NK-92 (cell line): ENCODE data around the gene COL23A1.
A peak's percentile ranks its signal among the peaks of the same experiment; 100 is the strongest.
"Not testable (repeated sequence)": the region's sequence is repeated elsewhere in the genome, so short reads cannot be mapped to it uniquely, and the experiment has no call there.

Source experiments
- DNase-seq: peaks from one replicate; lab custom pipeline; 2025; ENCODE audit not compliant: unreplicated experiment; lab: John Stamatoyannopoulos, UW

COL23A1 gene

GRCh38 chr5:178204182-178204934 lies 385.8 kb downstream of the COL23A1 start, which contains the start of gene HNRNPAB:
Gene HNRNPAB (plus strand): TSS chr5:178204533. CDS start chr5:178204838, 305 bp downstream.
- DNase-seq = peak; percentile 60

GRCh38 chr5:178203670-178204181 lies 386.5 kb downstream of the COL23A1 start:
- DNase-seq = no peak

DNA sequence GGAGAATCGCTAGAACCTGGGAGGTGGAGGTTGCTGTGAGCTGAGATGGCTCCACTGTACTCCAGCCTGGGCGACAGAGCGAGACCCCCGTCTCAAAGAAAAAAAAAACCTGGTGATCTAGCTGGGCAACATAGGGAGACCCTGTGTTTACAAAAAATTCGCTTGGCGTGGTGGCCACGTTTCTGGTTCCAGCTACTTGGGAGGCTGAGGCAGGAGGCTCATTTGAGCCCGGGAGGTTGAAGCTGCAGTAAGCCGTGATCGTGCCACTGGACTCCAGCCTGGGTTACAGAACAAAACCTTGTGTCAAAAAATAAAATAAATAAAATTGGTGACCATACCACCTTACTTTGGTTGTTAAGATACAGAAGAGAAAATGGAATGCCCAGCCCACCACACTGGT lies 387.7 kb downstream of the COL23A1 start:
- DNase-seq = no peak

GRCh38 chr5:178201927-178202235 lies 388.3 kb downstream of the COL23A1 start:
- DNase-seq = no peak

GRCh38 chr5:178201221-178201926 lies 388.8 kb downstream of the COL23A1 start:
- no peak for DNase-seq

DNA sequence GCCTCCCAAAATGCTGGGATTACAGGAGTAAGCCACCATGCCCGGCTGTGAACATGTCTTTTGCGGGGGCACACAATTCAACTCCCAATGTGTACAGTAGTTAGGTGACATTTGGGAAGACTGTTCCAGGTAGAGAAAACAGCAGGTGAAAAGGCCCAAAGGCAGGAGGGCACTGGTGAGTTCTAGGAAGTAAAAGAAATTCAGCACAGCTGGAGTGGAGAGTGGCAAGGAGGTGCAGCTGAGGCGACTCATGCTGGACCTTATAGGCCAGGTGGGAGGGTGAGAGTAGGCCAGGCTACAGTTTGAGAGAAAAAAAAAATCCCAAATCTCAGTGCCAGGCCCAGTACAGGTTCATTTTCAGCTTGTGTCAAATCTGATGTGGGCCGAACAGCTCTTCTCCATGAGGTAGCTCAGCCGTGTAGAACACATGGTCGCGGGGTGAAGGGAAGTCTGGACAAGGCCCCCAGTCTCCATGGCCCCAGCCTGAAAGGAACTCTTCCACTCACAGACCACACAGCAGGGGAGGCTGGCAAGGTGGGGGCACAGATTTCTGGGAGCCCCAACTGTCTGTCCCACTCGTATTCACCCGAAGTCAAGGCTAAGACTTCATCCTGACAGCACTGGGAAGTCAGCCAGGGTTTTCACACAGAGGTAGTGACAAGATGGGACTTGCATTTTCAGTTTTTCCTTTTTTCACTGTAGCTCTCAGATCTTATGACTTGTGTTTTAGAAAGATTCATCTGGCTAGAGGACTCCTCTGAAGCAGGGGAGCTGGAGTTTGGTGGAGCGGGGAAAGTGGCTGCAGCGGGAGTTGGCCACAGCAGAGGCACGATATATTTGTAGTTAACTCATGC lies 390.4 kb downstream of the COL23A1 start:
- no peak for DNase-seq

- no peak for DNase-seq
Observed at GRCh38 chr5:178198706-178199105, 391.5 kb downstream of the COL23A1 start.

DNA sequence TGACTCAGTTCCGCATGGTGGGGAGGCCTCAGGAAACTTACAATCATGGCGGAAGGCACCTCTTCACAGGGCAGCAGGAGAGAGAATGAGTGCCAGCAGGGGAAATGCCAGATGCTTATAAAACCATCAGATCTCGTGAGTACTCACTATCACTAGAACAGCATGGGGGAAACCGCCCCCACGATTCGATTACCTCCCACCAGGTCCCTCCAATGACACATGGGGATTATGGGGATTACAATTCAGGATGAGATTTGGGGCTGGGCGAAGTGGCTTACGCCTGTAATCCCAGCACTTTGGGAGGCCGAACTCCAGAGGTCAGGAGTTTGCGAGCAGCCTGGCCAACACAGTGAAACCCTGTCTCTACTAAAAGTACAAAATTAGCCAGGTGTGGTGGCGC lies 392.0 kb downstream of the COL23A1 start:
- not testable (repeated sequence) for DNase-seq

- DNase-seq = no peak
Observed at GRCh38 chr5:178196986-178197385, 393.2 kb downstream of the COL23A1 start.

GRCh38 chr5:178196281-178196812 lies 393.8 kb downstream of the COL23A1 start:
- no peak for DNase-seq

DNA sequence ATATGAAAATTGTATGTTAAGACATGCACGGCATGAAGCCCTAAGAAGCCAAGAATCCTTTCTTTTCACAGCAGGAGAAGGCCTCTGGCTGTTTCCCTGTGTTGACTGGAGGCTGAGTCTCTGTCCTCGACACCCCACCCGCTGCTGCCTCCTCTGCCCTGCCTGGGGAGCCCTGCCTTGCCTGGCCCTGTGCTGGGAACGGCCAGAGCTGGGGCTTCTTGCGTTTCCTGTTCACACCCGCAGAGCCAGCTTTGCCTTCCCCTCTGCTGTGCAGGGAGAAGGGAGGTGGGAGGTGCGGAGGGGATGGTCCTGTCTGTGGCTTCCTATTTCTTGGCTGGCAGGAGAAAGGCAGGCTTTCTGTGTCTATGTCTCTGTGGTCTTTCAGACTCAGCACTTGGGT lies 396.2 kb downstream of the COL23A1 start:
- DNase-seq = no peak

DNA sequence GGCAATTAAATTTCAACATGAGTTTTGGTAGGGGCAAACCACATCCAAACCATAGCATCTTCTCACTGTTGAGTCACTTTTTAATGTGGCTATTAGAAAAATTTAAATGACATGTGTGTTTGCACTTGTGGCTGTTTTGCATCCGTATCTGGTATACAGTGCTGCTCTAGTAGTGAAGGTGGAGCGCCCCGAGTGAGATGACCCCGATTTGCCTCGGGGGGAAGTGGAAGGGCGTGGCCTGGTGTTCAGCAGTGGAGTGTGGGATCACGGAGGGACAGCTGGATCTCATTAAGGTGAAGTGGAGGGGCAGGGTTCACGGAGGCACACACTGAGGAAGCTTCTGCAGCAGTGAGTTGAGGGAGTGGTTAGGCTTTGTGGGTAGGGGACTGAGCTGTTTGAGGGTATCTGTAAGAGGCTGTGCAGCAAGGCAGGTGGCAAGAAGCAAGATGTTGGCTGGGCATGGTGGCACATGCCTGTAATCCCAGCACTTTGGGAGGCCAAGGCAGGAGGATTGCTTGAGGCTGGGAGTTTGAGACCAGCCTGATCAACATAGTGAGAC lies 396.9 kb downstream of the COL23A1 start:
- no peak for DNase-seq

DNA sequence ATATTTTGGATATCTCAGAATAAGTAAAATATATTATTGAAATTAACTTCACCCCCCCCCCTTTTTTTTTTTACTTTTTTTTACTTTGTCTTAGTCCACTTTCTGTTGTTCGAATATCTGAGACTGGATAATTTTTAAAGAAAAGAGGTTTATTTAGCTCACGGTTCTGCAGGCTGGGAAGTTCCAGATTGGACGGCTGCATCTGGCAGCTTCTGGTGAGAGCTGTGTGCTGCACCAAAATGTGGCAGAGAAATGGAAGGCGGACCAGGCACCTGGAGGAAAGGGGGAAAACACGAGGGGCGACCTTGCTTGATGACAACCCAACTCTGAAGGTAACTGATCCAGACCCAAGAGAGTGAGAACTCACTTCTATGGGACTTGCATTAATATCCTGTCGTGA lies 397.4 kb downstream of the COL23A1 start:
- DNase-seq = no peak

GRCh38 chr5:178192244-178192643 lies 397.9 kb downstream of the COL23A1 start:
- DNase-seq = no peak

DNA sequence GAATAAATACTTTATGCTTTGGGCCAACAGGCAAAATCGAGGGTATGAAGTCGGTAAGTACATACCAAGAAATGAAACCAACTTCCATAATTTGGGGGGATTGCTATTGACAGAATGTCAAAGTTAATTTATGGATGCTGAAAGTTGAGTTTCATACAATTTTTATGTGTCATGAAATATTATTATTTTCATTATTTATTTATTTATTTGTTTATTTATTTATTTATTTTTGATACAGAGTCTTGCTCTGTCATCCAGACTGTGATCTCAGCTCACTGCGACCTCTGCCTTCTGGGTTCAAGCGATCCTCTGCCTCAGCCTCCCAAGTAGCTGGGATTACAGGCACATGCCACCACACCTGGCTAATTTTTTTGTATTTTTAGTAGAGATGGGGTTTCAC lies 398.5 kb downstream of the COL23A1 start:
- no peak for DNase-seq

GRCh38 chr5:178189433-178189832 lies 400.8 kb downstream of the COL23A1 start:
- DNase-seq = no peak
